KG1 (cell line): Measurements from ENCODE around the gene FOXO1.

Experiments used
- DNase-seq: peaks from one replicate; lab custom pipeline; 2025; lab: John Stamatoyannopoulos, UW

FOXO1 gene

GRCh38 chr13:40609972-40610726 is 56.3 kb downstream of the FOXO1 start:
- no peak for DNase-seq

DNA sequence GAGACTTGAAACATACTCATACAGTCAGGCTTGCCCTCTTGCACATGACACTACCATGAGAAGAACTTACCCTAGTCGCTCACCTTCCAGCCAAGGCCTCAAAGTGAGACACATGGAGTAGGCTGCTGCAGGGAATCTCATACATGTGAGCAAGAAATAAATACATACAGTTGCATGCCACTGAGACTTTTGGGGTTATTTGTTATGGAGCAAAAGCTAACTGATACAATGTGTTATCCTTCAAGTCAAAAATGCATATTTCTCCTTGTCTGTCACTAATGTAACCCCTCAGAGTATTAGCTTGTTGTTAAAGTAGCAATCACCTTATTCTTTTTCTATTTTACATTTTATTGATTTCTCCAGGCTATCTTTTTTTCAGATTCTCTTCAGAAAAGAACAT is 58.1 kb downstream of the FOXO1 start:
- DNase-seq, result no peak

DNA sequence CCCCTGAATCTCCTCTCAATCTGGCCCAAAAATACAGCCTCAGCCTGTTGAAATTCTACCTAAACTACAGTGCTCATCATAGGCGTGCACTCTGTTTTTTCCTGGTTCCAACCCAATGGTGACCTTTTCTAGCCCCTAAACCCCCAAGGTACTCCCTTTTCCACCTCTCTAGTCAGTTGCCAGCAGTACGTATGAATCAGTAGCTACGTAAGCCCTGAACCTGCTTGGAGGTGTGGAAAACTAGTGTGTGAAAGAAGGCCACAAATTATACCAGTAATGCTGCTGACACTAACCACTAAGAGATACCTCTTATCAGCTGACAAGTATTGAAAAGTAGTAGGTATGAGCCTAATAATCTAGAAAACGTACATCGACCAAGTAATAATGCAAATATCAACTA is 60.9 kb downstream of the FOXO1 start:
- DNase-seq, result no peak

- DNase-seq, result no peak
Observed at GRCh38 chr13:40604135-40604534, 62.3 kb downstream of the FOXO1 start.

DNA sequence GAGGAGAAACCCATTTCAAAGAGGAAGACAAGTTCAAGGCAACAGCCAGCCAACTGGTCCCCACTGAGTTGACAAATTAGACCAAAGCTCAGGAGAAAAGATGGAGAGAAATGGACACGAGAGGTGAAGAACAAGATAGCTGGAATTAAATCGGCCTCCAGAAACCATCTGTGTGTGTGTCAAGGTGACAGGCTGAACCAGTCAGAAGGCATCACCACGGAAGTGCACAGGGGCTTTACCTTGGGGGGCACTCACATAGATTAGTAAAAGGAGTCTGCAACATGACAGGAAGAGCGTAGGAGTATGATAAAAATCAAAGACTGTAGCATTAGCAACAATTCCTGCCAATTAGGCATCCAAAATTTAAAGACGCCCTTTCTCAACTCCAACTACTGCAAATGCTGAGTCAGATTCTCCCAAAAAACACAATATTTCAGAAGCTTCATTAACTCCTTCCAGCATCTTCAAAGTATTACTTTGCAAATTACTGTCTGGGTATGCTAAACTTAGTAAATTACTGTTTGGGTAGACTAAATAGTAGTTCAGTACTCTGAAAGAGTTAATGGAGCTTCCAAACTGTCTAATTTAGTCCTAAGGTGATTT is 66.2 kb downstream of the FOXO1 start:
- no peak for DNase-seq

GRCh38 chr13:40599747-40600146 is 66.7 kb downstream of the FOXO1 start:
- no peak for DNase-seq

DNA sequence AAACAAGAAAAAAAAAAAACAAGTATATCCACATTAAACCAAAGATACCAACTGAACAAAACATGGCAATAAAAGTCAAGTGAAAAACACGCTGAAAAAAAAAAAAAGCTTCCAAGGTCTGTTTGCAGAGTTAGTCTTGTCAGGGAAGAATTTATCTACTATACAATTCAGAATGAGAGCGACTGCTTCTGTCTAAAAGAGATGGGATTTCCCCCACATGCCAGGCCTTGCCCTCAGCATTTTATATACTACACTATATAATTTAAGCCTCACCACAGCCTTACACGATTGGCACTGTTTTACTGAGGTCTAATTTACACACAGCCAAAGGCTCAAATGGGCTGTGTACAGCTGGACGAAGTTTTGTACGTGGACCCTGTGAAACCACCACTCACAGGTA is 67.3 kb downstream of the FOXO1 start:
- no peak for DNase-seq

GRCh38 chr13:40598569-40598968 is 67.9 kb downstream of the FOXO1 start:
- DNase-seq, result no peak

- no peak for DNase-seq
Observed at GRCh38 chr13:40597735-40598365, 68.6 kb downstream of the FOXO1 start.

GRCh38 chr13:40596484-40596883 is 70.0 kb downstream of the FOXO1 start:
- no peak for DNase-seq

- no peak for DNase-seq
Observed at GRCh38 chr13:40595693-40596092, 70.7 kb downstream of the FOXO1 start.

DNA sequence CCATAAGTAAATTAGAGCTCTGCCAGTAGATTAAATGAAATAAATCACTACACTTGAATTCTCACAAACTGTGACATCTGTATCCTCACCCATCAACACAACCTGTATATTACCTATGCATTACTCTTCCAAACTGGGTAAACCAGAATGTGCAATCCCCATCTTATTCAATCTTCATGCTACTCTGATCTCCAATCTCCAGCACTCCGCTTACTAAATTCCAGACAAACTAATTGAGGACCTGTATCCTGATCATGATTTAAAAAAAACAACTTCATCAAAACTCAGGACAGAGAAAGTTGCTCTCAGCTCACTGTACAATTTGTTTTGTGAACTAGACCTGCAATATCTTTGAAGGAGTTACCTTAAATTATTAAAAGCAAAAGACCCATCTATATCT is 74.4 kb downstream of the FOXO1 start:
- DNase-seq, result no peak

DNA sequence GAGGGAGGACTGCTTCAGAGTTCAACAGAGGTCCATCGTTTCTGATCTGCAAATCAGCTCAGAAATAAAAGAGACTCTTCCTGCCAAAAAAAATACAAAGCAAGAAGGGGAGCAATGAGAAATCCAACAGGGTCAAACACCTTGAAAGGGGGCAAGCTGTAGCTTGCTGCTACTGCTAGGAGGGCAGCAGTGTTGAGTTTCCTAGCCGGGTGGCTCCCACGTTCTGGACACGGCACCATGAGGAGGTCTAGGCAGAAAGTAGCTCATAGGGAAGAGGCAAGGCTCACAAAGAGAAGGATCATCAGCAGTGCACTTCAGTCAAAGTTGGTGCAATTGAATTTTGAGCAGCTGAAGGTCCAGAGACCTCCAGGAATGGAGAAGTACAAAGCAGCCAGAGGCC is 75.3 kb downstream of the FOXO1 start:
- no peak for DNase-seq

- no peak for DNase-seq
Observed at GRCh38 chr13:40590112-40590862, 76.2 kb downstream of the FOXO1 start.

GRCh38 chr13:40589285-40590109 is 76.9 kb downstream of the FOXO1 start:
- peak; percentile 16 for DNase-seq

- no peak for DNase-seq
Observed at GRCh38 chr13:40588101-40588500, 78.3 kb downstream of the FOXO1 start.

DNA sequence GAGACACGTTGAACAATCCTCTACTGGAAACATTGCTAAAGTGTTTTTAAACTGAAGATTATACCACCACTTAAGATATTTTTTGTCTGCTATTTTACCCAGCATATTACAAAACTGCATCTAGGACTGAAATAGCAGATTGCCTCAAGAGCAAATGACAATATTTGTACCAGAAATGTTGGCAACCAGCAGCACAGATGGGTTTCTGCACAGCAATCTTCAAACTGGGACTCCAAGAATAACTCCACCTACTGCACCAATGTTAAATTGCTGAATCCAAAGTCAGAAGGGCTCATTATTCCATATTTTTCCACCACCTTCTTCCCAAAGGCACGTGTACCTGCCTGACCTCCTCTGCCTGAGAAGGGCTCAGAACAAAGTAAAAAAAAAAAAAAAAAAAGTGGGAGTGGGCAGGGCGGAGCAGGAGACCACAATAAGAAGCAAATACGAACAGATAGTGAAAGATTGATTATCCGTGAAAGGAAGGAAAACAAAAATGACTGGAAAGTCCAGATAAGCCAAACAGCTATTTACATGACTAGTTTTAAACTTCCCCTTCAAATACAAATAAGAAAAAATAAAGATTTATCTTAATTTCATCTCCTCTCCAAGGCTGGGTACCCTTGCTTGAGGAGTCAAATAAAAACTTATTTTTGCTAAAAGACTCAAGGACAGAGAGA is 79.4 kb downstream of the FOXO1 start:
- DNase-seq, result no peak

- no peak for DNase-seq
Observed at GRCh38 chr13:40585911-40586471, 80.5 kb downstream of the FOXO1 start.

DNA sequence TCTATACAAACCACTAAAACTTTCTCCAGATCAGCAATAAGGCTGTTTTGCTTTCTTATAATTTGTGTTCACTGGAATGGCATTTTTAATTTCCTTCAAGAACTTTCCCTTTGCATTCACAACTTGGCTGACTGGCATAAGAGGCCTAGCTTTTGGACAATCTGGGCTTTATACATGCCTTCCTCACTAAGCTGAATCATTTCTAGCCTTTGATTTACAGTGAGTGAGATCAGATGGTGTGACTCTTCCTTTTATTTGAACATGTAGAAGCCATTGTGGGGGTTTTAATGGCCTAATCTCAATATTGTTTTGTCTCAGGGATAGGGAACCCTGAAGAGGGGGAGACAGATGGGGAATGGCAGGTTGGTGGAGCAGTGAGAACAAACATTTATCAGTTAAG is 82.7 kb downstream of the FOXO1 start:
- DNase-seq, result no peak

- no peak for DNase-seq
Observed at GRCh38 chr13:40582531-40582930, 83.9 kb downstream of the FOXO1 start.

DNA sequence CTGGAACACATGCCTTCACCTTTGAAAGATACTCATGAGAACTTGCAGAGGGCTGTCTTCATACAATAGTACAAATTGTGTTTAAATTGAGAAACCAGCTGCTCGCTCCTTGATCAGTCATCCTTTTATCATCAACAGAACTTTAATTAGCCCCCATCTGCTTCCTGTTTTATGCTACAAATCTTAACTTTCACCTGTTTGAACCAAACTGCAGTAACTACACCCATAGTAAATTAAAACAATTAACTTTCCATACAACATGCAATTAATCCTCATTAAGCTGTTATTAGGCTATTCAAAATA is 85.2 kb downstream of the FOXO1 start:
- no peak for DNase-seq
